Activated CD8-positive, alpha-beta T cell treated with anti-CD3 and anti-CD28 coated beads for 36 hours (primary cell): ENCODE data around the gene CCL2. TPM values are rescaled to one million over a fixed set of nuclear protein-coding genes. Genes with fewer than 3 reads are reported as not detected.

Experiments
- ATAC-seq: fragments of 200-7000 bp; cut with Tn5 transposase; one replicate; pipeline ENCODE4 v1.10.0; 2021; ENCODE audit warnings: mild to moderate bottlenecking, moderate library complexity
- CTCF ChIA-PET: fragments of 350-600 bp; sonication (Branson Sonifier 250); formaldehyde crosslinking; loops from one replicate; lab custom pipeline; 2021; ENCODE audit warnings: antibody characterized with exemption; lab: Charles Lee
- POLR2A ChIA-PET: fragments of 350-600 bp; sonication (Branson Sonifier 250); formaldehyde crosslinking; loops from one replicate; lab custom pipeline; 2021; ENCODE audit warnings: antibody characterized with exemption; lab: Charles Lee
- DNase-seq: peaks from one replicate; pipeline ENCODE4 v3.0.0-alpha.2; 2020
- H3K27ac Mint-ChIP-seq: one replicate; pipeline ENCODE4 v1.8.0; 2021; ENCODE audit warnings: mild to moderate bottlenecking, mixed read lengths
- H3K27me3 Mint-ChIP-seq: one replicate; pipeline ENCODE4 v1.8.0; 2021; ENCODE audit warnings: mixed read lengths
- H3K36me3 Mint-ChIP-seq: one replicate; pipeline ENCODE4 v1.8.0; 2021; ENCODE audit warnings: low read depth, mixed read lengths
- H3K4me1 Mint-ChIP-seq: one replicate; pipeline ENCODE4 v1.8.0; 2021; ENCODE audit warnings: low read depth, mixed read lengths
- H3K4me3 Mint-ChIP-seq: one replicate; pipeline ENCODE4 v1.8.0; 2021; ENCODE audit warnings: mild to moderate bottlenecking, moderate library complexity, mixed read lengths
- H3K9me3 Mint-ChIP-seq: one replicate; pipeline ENCODE4 v1.8.0; 2021; ENCODE audit warnings: mixed read lengths
- CTCF ChIP-seq: fragments of 200-600 bp; IDR thresholded peaks from one replicate; pipeline ENCODE4 v1.8.0; 2022; ENCODE audit warnings: antibody characterized with exemption, mild to moderate bottlenecking
- intact Hi-C: fragments of 100-400 bp; cut with micrococcal nuclease; formaldehyde crosslinking; loops from one replicate; pipeline ENCODE4 v1.10.0; 2022
- total RNA-seq, 2 experiments: library from RNA; stranded (reverse); gene quantifications; one replicate each; pipeline ENCODE4 v1.2.3, GENCODE V29; 2021

Gene CCL2
- total RNA-seq, 2 experiments from 2014 or later, result not detected

GRCh38 chr17:34236281-34236892 lies 18.7 kb upstream of the CCL2 start:
- no peak for DNase-seq
- TF ChIP-seq CTCF, result no peak
- ChIA-PET POLR2A (no interaction called here), CTCF (interaction anchor here (1.6 to 4.9 kb wide), 2 partner anchors 65 to 125 kb away, joined by 3 to 15 read pairs; no protein-coding TSS in a partner anchor)
- H3K4me3 Mint-ChIP-seq, result no peak overlapping the region
- ATAC-seq, result no peak
- H3K27ac Mint-ChIP-seq, result no peak overlapping the region
- H3K4me1 Mint-ChIP-seq, result no peaks in the 10 kb centered on the region
- peaks cover 13% of the 10 kb centered on the region for H3K27me3 Mint-ChIP-seq
- H3K36me3 Mint-ChIP-seq, result no peaks in the 10 kb centered on the region
- intact Hi-C loops, result no loop called here
- H3K9me3 Mint-ChIP-seq, result no peaks in the 10 kb centered on the region

GRCh38 chr17:34237458-34237857 lies 17.6 kb upstream of the CCL2 start:
- DNase-seq, result no peak
- ChIA-PET CTCF (interaction anchor here (1.6 to 4.9 kb wide), 2 partner anchors 67 to 124 kb away, joined by 3 to 15 read pairs; no protein-coding TSS in a partner anchor), POLR2A (no interaction called here)
- Mint-ChIP-seq H3K36me3 (no peaks in the 10 kb centered on the region), H3K4me3 (no peak overlapping the region), H3K9me3 (no peaks in the 10 kb centered on the region), H3K27me3 (peaks cover 11% of the 10 kb centered on the region), H3K27ac (no peak overlapping the region), H3K4me1 (no peaks in the 10 kb centered on the region)
- no peak for TF ChIP-seq CTCF
- intact Hi-C loops, result no loop called here
- no peak for ATAC-seq

GRCh38 chr17:34241062-34241461 lies 14.0 kb upstream of the CCL2 start:
- Mint-ChIP-seq H3K36me3 (no peaks in the 10 kb centered on the region), H3K9me3 (no peaks in the 10 kb centered on the region), H3K27ac (no peak overlapping the region), H3K27me3 (peaks cover 7% of the 10 kb centered on the region), H3K4me1 (no peaks in the 10 kb centered on the region), H3K4me3 (no peak overlapping the region)
- no peak for TF ChIP-seq CTCF
- ATAC-seq, result no peak
- CTCF ChIA-PET, result interaction anchor here (1.3 to 1.8 kb wide), 2 partner anchors 41 to 120 kb away, joined by 5 to 7 read pairs; no protein-coding TSS in a partner anchor
- intact Hi-C loops, result no loop called here
- DNase-seq, result no peak
- POLR2A ChIA-PET, result no interaction called here

- Mint-ChIP-seq H3K27me3 (peaks cover 10% of the 10 kb centered on the region), H3K9me3 (no peaks in the 10 kb centered on the region), H3K36me3 (no peaks in the 10 kb centered on the region), H3K27ac (no peak overlapping the region), H3K4me1 (no peaks in the 10 kb centered on the region), H3K4me3 (no peak overlapping the region)
- POLR2A ChIA-PET, result no interaction called here
- CTCF ChIA-PET, result interaction anchor here (1.8 kb wide), 1 partner anchor 118 kb away, joined by 7 read pairs; no protein-coding TSS in a partner anchor
- ATAC-seq (no peak), DNase-seq (no peak)
- no peak for TF ChIP-seq CTCF
- intact Hi-C loops, result no loop called here
Observed at GRCh38 chr17:34242587-34243363, 12.3 kb upstream of the CCL2 start.
